ENCODE measurements around the gene ADPRHL1.
"Not testable (repeated sequence)": the region's sequence is repeated elsewhere in the genome, so short reads cannot be mapped to it uniquely, and the experiment has no call there.

ADPRHL1 gene

DNA sequence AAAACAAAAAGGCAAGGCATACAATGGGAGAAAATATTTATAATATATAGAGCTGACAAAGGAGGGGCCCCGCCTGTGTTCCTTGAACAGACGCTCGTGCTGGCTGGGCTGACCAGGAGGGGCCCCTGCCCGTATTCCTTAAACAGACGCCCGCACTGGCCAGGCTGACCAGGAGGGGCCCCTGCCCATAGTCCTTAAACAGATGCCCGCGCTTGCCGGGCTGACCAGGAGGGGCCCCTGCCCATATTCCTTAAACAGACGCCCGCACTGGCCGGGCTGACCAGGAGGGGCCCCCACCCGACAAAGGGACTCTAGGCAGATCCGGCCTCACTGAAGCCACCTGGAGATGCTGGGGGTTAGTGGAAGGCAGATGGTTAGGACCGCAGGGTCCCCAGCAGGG is 9.3 kb downstream of the ADPRHL1 start:
- TF ChIP-seq, protein P1, sequence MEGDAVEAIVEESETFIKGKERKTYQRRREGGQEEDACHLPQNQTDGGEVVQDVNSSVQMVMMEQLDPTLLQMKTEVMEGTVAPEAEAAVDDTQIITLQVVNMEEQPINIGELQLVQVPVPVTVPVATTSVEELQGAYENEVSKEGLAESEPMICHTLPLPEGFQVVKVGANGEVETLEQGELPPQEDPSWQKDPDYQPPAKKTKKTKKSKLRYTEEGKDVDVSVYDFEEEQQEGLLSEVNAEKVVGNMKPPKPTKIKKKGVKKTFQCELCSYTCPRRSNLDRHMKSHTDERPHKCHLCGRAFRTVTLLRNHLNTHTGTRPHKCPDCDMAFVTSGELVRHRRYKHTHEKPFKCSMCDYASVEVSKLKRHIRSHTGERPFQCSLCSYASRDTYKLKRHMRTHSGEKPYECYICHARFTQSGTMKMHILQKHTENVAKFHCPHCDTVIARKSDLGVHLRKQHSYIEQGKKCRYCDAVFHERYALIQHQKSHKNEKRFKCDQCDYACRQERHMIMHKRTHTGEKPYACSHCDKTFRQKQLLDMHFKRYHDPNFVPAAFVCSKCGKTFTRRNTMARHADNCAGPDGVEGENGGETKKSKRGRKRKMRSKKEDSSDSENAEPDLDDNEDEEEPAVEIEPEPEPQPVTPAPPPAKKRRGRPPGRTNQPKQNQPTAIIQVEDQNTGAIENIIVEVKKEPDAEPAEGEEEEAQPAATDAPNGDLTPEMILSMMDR (IDR thresholded peaks at IDR 0.05; ENCODE audit: insufficient read depth, low read length, missing control alignments): no peak
- DNase-seq (ENCODE audit: low read depth, low spot score): no peak
- no peak overlapping the region for H3K4me3 ChIP-seq (ENCODE audit: low read depth, low read length)
- POLR2A ChIA-PET: no interaction called here
- CTCF ChIA-PET: interaction anchor here (0.9 to 1.8 kb wide), 2 partner anchors 10 to 15 kb away, joined by 3 to 5 read pairs; no protein-coding TSS in a partner anchor

DNA sequence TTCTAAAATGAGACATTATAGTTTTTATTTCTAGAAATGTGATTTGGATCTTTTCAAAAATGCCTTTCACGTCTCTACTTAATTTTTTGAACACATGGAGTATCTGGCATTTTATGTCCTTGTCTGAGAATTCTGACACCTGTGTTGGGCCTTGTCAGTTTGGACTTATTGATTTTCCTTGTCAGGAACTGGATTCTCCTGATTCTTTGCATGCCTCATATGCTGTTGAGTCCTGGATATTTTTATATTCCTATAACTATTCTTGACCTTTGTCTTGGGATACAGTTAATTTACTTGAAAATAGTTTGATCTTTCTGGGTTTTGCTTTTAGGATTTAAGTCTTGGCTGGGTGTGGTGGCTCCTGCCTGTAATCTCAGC is 10.3 kb downstream of the ADPRHL1 start:
- TF ChIP-seq, protein P1 (IDR thresholded peaks at IDR 0.05; ENCODE audit: insufficient read depth, low read length, missing control alignments): no peak
- no peak overlapping the region for H3K4me3 ChIP-seq (ENCODE audit: low read depth, low read length)
- DNase-seq (ENCODE audit: low read depth, low spot score): no peak
- ChIA-PET POLR2A (no interaction called here), CTCF (interaction anchor here (0.9 kb wide), 1 partner anchor 11 kb away, joined by 3 read pairs; no protein-coding TSS in a partner anchor)

DNA sequence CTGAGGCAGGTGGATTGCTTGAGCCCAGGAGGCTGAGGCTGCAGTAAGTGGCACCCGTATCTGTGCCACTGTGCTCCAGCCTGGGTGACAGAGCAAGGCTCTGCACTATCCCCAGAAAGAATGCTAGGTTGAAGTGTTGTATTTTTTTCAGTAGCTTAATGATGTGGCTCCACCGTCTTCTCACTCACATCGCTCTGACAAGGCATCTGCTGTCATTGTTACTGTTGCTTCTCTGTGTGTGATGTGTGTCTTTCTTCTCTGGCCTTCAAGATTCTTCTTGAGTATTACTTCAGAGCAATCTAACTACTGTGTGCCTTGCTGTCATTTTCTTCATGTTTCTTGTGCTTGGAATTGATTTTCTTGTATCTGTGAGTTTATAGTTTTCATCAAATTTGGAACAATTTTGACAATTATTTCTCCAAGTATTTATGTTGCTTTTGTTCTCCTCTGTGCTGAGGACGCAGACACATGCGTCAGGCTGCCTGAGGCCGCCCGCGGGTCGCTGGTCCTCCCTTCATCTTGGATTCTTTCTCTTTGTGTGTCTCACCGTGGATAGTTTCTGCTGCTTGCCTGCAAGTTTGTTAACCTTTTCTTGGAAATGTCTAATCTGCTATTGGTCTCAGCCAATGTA is 10.8 kb downstream of the ADPRHL1 start:
- POLR2A ChIA-PET: no interaction called here
- no peak for DNase-seq (ENCODE audit: low read depth, low spot score)
- TF ChIP-seq, protein P1 (IDR thresholded peaks at IDR 0.05; ENCODE audit: insufficient read depth, low read length, missing control alignments): no peak
- CTCF ChIA-PET: interaction anchor here (3.9 kb wide), 1 partner anchor 8 kb away, joined by 22 read pairs; the partner anchor contains the start of gene ADPRHL1
- no peak overlapping the region for H3K4me3 ChIP-seq (ENCODE audit: low read depth, low read length)

DNA sequence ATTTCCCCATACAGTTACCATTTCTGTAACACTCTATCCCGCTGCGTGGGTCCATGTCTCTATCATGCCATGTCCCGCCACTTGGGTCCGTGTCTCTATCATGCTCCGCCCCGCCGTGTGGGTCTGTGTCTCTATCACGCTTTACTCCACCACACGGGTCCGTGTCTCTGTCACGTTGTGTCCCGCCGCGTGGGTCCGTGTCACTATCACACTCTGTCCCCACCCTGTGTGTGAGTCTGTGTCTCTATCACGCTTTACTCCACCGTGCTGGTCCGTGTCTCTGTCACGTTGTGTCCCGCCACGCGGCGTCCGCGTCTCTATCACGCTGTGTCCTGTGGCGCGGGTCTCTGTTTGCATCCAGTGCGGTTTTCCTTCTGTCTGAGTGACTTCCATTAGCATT is 11.6 kb downstream of the ADPRHL1 start:
- no peak for DNase-seq (ENCODE audit: low read depth, low spot score)
- ChIA-PET CTCF (interaction anchor here (3.9 kb wide), 1 partner anchor 9 kb away, joined by 22 read pairs; the partner anchor contains the start of gene ADPRHL1), POLR2A (no interaction called here)
- TF ChIP-seq, protein P1 (IDR thresholded peaks at IDR 0.05; ENCODE audit: insufficient read depth, low read length, missing control alignments): no peak
- H3K4me3 ChIP-seq (ENCODE audit: low read depth, low read length): no peak overlapping the region

DNA sequence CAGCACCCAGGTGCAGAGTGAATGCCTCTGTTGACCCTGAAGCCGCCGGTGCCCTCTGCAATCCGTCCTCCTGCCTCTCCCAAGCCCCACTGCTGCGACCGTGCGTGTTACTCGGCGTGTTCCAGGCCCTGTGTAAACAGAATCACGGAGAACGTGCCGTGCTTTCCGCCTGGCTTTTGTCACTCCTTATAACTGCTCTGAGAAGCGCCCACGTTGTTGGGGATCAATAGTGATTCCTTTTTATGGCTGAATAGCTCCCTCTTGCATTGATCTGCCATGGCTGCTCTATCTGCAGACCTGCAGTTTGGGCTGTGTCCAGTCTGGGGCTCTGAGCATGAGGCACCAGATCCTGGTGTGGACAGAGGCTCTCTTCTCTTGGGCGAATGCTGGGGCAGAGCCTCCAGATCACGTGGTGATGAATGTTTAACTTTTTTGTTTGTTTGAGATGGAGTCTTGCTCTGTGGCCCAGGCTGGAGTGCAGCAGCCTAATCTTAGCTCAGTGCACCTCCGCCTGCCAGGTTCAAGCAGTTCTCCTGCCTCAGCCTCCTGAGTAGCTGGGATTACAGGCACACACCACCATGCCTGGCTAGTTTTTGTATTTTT is 15.8 kb downstream of the ADPRHL1 start:
- POLR2A ChIA-PET: no interaction called here
- TF ChIP-seq, protein P1 (IDR thresholded peaks at IDR 0.05; ENCODE audit: insufficient read depth, low read length, missing control alignments): no peak
- no peak for DNase-seq (ENCODE audit: low read depth, low spot score)
- CTCF ChIA-PET: no interaction called here
- H3K4me3 ChIP-seq (ENCODE audit: low read depth, low read length): no peak overlapping the region

DNA sequence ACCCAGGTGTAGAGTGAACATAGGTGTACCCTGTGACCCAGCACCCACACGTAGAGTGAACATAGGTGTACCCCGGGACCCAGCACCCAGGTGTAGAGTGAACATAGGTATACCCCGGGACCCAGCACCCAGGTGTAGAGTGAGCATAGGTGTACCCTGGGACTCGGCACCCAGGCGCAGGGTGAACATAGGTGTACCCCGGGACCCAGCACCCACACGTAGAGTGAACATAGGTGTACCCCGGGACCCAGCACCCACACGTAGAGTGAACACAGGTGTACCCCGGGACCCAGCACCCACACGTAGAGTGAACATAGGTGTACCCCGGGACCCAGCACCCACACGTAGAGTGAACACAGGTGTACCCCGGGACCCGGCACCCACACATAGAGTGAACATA is 16.4 kb downstream of the ADPRHL1 start:
- POLR2A ChIA-PET; DNase-seq (ENCODE audit: low read depth, low spot score); CTCF ChIA-PET: not testable (repeated sequence)

DNA sequence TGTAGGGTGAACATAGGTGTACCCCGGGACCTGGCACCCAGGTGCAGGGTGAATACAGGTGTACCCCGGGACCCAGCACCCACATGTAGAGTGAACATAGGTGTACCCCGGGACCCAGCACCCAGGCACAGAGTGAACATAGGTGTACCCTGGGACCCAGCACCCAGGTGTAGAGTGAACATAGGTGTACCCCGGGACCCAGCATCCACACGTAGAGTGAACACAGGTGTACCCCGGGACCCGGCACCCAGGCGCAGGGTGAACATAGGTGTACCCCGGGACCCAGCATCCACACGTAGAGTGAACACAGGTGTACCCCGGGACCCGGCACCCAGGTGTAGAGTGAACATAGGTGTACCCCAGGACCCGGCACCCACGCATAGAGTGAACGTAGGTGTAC is 17.4 kb downstream of the ADPRHL1 start:
- POLR2A ChIA-PET; CTCF ChIA-PET; DNase-seq (ENCODE audit: low read depth, low spot score); H3K4me3 ChIP-seq (ENCODE audit: low read depth, low read length): not testable (repeated sequence)

More for the DNA sequence above, 16.4 kb downstream of the ADPRHL1 start:
- not testable (repeated sequence) for H3K4me3 ChIP-seq (ENCODE audit: low read depth, low read length)
